GM21528 (cell line): ENCODE measurements around the gene SGMS1.
"Not testable (repeated sequence)": the region's sequence is repeated elsewhere in the genome, so short reads cannot be mapped to it uniquely, and the experiment has no call there.

ENCODE experiments used
- ATAC-seq: cut with Tn5 transposase; IDR thresholded peaks from one replicate; pipeline ENCODE4 v1.9.1; 2021; ENCODE audit warnings: mild to moderate bottlenecking, moderate library complexity; ENCODE audit not compliant: unreplicated experiment, low FRiP score

SGMS1 gene

DNA sequence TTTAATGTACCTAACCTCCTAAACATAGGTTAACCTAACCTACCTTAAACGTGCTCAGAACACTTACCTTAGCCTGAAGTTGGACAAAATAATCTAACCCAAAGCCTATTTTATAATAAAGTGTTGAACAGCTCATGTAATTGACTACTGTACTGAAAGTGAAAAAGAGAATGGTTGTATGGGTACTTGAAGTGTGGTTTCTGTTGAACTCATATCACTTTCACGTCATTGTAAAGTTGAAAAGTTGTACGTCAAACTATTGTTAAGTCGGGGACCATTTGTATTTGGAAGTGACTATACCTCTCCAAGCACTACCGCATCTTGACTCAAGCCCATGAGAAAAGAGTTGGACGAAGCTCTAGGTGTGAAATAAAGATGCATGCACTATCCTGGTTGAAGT is 334.6 kb downstream of the SGMS1 start:
- ATAC-seq = no peak

GRCh38 chr10:50286996-50287803 is 336.6 kb downstream of the SGMS1 start:
- ATAC-seq = no peak

DNA sequence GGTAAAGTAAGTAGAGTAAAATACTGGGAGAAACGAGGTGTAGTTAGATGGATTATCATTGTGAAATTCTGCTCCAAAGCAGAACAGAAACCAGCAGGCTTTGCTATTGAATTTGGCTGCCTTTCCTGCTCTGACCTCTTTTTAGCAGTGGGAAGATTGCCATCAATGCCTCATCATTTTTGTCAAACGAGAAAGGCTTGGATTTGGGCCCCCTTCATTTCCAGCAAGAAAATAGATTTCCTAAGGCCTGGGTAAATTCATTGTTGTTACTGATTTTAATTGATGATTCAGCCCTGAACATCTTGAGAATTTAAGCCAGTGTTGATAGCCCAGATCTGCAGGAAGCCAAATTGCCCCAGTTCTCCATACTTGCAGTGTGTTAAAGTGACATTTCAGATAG is 337.2 kb downstream of the SGMS1 start:
- ATAC-seq = no peak

GRCh38 chr10:50281967-50282522 is 341.7 kb downstream of the SGMS1 start:
- no peak for ATAC-seq

GRCh38 chr10:50281210-50281966 is 342.4 kb downstream of the SGMS1 start:
- ATAC-seq = no peak

DNA sequence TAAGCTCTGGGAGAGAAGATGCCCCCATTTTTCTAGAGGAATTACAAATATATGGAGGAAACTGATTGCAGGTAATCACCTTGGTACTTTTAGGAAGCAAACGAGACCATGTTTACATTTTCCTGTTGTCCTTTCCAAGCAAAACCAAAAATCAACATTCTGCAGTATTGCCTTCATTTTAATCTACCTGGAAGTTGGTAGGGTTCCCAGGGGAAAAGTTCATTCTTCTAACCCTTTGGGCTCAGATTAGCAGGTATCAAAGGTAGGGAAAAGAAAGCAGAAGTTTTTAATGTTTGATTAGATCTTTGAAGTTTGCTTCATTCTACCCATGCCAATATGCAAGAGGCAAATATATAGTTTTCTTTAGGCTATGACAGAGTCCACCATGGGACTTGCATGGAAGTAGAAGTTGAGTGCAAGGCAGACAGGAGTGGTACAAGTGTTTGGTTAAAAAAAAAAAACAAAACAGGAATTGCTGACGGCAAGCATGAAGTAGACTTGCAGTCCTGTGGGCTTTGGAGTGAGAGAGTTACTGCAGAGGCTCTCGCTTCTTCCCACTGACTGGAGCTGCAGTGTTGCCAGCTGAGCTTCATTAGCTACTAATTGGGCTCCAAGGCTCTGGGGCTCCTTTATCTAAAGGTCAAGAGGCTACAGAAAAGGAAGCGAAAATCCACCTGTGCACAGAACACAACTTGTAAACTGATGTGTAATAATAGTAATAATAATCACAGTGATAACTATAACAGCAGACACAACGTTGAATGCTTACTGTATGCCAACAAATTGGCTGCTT is 343.5 kb downstream of the SGMS1 start:
- no peak for ATAC-seq

DNA sequence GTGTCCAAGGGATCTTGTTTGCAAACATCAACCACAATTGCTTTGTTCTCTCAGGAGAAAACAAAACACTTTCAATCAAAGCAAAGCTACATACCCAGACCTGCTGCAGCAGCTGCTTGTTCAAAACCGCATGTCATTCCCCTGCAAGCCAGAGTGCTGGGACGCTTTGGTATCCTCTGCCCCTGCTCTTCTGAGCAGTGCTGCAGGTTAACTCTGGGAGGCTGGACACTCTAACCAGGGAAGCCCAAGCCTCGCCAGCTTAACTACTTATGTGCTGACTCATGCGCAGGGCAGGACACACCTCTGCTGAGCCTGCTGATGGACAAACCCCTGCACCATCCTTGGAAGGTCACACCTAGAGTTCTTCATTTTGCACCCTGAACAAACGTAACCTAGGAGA is 344.3 kb downstream of the SGMS1 start:
- no peak for ATAC-seq

- peak; percentile 67 for ATAC-seq
Measured at GRCh38 chr10:50275650-50276235, 348.0 kb downstream of the SGMS1 start.

GRCh38 chr10:50272531-50272930 is 351.2 kb downstream of the SGMS1 start:
- no peak for ATAC-seq

GRCh38 chr10:50271564-50272250 is 352.0 kb downstream of the SGMS1 start:
- ATAC-seq = no peak

DNA sequence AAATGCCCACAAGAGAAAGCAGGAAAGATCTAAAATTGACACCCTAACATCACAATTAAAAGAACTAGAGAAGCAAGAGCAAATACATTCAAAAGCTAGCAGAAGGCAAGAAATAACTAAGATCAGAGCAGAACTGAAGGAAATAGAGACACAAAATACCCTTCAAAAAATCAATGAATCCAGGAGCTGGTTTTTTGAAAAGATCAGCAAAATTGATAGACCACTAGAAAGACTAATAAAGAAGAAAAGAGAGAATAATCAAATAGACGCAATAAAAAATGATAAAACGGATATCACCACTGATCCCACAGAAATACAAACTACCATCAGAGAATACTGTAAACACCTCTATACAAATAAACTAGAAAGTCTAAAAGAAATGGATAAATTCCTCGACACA is 355.9 kb downstream of the SGMS1 start:
- not testable (repeated sequence) for ATAC-seq

- not testable (repeated sequence) for ATAC-seq
Measured at GRCh38 chr10:50262625-50263024, 361.1 kb downstream of the SGMS1 start.

- peak; percentile 100 for ATAC-seq
Measured at GRCh38 chr10:50260791-50261281, 362.9 kb downstream of the SGMS1 start.
